OCI-LY7 (cell line): ENCODE measurements around the gene ITPKA. TPM values are rescaled to one million over a fixed set of nuclear protein-coding genes. Genes with fewer than 3 reads are reported as not detected.

Experiments used
- BruUV-seq: library from RNA; stranded (reverse); fragments of 400-500 nt; replicated peaks from 2 replicates; lab custom pipeline; 2021; lab: Mats Ljungman, UMichigan
- CTCF ChIA-PET: fragments of 300-600 bp; sonication (Branson Sonifier 250); formaldehyde crosslinking; loops from one replicate; lab custom pipeline; 2022; ENCODE audit warnings: antibody characterized with exemption; ENCODE audit not compliant: unreplicated experiment; lab: Charles Lee
- POLR2A ChIA-PET: fragments of 300-600 bp; sonication (Branson Sonifier 250); formaldehyde crosslinking; loops from one replicate; lab custom pipeline; 2022; ENCODE audit warnings: antibody characterized with exemption; lab: Charles Lee
- DNase-seq: peaks from one replicate; pipeline ENCODE4 v3.0.0-alpha.2; 2015; ENCODE audit warnings: low spot score
- H2AFZ ChIP-seq: fragments of 200-600 bp; sonication (generic), shearing (Covaris generic); 2 replicates; pipeline ENCODE4 v1.6.1; 2014; ENCODE audit warnings: mild to moderate bottlenecking, antibody characterized with exemption, low read length, moderate library complexity
- H3K27ac ChIP-seq: fragments of 200-600 bp; sonication (generic); 2 replicates; pipeline ENCODE4 v1.5.1; 2014; ENCODE audit warnings: mixed run types, low read depth, mild to moderate bottlenecking, moderate library complexity, low read length, inconsistent platforms; ENCODE audit not compliant: poor library complexity, severe bottlenecking
- H3K36me3 ChIP-seq: fragments of 200-600 bp; sonication (generic); 2 replicates; pipeline ENCODE4 v1.6.1; 2014; ENCODE audit warnings: mild to moderate bottlenecking, antibody characterized with exemption, low read length, moderate library complexity, mixed read lengths; ENCODE audit not compliant: insufficient read depth
- H3K4me1 ChIP-seq: fragments of 200-600 bp; sonication (generic); 2 replicates; pipeline ENCODE4 v1.5.1; 2014; ENCODE audit warnings: mild to moderate bottlenecking, low read length; ENCODE audit not compliant: insufficient read depth, poor library complexity, severe bottlenecking
- H3K4me2 ChIP-seq: fragments of 200-600 bp; sonication (generic); 2 replicates; pipeline ENCODE4 v1.6.1; 2014; ENCODE audit warnings: mild to moderate bottlenecking, low read length
- H3K4me3 ChIP-seq: fragments of 200-600 bp; sonication (generic); 2 replicates; pipeline ENCODE4 v1.5.1; 2014; ENCODE audit warnings: mild to moderate bottlenecking, low read depth, low read length; ENCODE audit not compliant: poor library complexity, severe bottlenecking
- H3K79me2 ChIP-seq: fragments of 200-600 bp; sonication (generic); 2 replicates; pipeline ENCODE4 v1.6.1; 2016; ENCODE audit warnings: low read depth, mild to moderate bottlenecking, low read length, moderate library complexity, mixed read lengths; ENCODE audit not compliant: insufficient read depth
- H3K9me2 ChIP-seq: fragments of 200-600 bp; sonication (generic); 2 replicates; pipeline ENCODE4 v1.6.1; 2016; ENCODE audit warnings: mild to moderate bottlenecking, low read length, mixed read lengths; ENCODE audit not compliant: insufficient read depth
- H3K9me3 ChIP-seq: fragments of 200-600 bp; sonication (generic); 2 replicates; pipeline ENCODE4 v1.6.1; 2014; ENCODE audit warnings: mild to moderate bottlenecking, mixed run types, low read length, mixed read lengths
- H4K20me1 ChIP-seq: fragments of 200-600 bp; sonication (generic); 2 replicates; pipeline ENCODE4 v1.6.1; 2014; ENCODE audit warnings: mild to moderate bottlenecking, antibody characterized with exemption, low read length, moderate library complexity, mixed read lengths; ENCODE audit not compliant: insufficient read depth
- EZH2phosphoT487 ChIP-seq: fragments of 200-600 bp; sonication (generic); IDR thresholded peaks from 2 replicates; pipeline ENCODE4 v1.6.1; 2018; ENCODE audit warnings: low read depth, borderline replicate concordance, mild to moderate bottlenecking, mixed run types, antibody characterized with exemption, low read length, moderate library complexity, mixed read lengths
- intact Hi-C: fragments of 100-400 bp; cut with micrococcal nuclease; formaldehyde crosslinking; loops from one replicate; pipeline ENCODE4 v1.10.0; 2022; ENCODE audit not compliant: unreplicated experiment
- total RNA-seq, 2 experiments: library from RNA; depleted of rRNA in 1 of 2; stranded (reverse); fragments of >200 nt in 1 of 2; shearing (Covaris generic) in 1 of 2; gene quantifications; 2 replicates each; pipeline ENCODE4 v1.2.3, GENCODE V29; 2014 to 2022
- TF ChIP-seq, protein P1 (sequence below): fragments of 200-600 bp; sonication (generic); conservative IDR thresholded peaks from 2 replicates; pipeline ENCODE4 v1.5.1; 2014; ENCODE audit warnings: mild to moderate bottlenecking, antibody characterized with exemption, low read length, moderate library complexity, mixed read lengths

ITPKA gene
- total RNA-seq, 2 experiments from 2014 or later, result not detected

DNA sequence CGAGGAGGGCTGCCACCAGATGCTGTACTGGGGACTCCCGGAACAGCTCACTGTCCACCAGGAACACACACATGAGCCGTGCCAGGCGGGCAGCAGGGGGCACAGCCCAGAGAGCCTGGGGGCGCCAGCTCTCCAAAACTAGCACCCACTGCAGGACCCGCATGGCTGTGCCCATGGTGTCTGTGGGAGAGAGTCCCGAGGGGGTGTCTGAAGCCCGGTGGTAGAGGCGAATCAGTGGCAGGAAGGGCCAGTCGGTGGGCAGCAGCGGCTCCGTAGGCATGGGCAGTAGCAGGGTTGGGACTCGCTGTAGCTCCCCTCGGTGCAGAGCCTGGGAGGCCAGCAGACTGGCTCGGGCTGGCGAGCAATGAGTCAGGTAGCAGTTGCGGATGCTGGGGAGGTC lies 27.0 kb downstream of the ITPKA start:
- CTCF ChIA-PET, result no interaction called here
- Histone ChIP-seq H3K4me2 (no peak overlapping the region), H3K79me2 (no peaks in the 10 kb centered on the region), H3K9me2 (no peaks in the 10 kb centered on the region), H2AFZ (no peak overlapping the region), H3K36me3 (peaks cover 3% of the 10 kb centered on the region; the same call in 1 of the 2 replicates), H3K27ac (no peak overlapping the region), H3K4me3 (no peak overlapping the region), H3K4me1 (no peaks in the 10 kb centered on the region), H3K9me3 (no peaks in the 10 kb centered on the region), H4K20me1 (no peaks in the 10 kb centered on the region)
- BruUV-seq, result no TSS peak
- no peak for DNase-seq
- intact Hi-C loops, result no loop called here
- POLR2A ChIA-PET, result no interaction called here
- TF ChIP-seq, protein P1, sequence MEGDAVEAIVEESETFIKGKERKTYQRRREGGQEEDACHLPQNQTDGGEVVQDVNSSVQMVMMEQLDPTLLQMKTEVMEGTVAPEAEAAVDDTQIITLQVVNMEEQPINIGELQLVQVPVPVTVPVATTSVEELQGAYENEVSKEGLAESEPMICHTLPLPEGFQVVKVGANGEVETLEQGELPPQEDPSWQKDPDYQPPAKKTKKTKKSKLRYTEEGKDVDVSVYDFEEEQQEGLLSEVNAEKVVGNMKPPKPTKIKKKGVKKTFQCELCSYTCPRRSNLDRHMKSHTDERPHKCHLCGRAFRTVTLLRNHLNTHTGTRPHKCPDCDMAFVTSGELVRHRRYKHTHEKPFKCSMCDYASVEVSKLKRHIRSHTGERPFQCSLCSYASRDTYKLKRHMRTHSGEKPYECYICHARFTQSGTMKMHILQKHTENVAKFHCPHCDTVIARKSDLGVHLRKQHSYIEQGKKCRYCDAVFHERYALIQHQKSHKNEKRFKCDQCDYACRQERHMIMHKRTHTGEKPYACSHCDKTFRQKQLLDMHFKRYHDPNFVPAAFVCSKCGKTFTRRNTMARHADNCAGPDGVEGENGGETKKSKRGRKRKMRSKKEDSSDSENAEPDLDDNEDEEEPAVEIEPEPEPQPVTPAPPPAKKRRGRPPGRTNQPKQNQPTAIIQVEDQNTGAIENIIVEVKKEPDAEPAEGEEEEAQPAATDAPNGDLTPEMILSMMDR, result no peak
- no peak for TF ChIP-seq EZH2phosphoT487

- no peaks in the 10 kb centered on the region for H3K79me2 ChIP-seq
- H4K20me1 ChIP-seq, result no peaks in the 10 kb centered on the region
- H2AFZ ChIP-seq, result no peak overlapping the region
- no peak overlapping the region for H3K27ac ChIP-seq
- ChIA-PET CTCF (no interaction called here), POLR2A (interaction anchor here (0.5 kb wide), 1 partner anchor 87 kb away, joined by 4 read pairs; no protein-coding TSS in a partner anchor)
- BruUV-seq, result no TSS peak
- H3K4me2 ChIP-seq, result no peak overlapping the region
- TF ChIP-seq, protein P1, result no peak
- TF ChIP-seq EZH2phosphoT487, result no peak
- H3K9me3 ChIP-seq, result no peaks in the 10 kb centered on the region
- no peaks in the 10 kb centered on the region for H3K4me1 ChIP-seq
- no peak overlapping the region for H3K4me3 ChIP-seq
- intact Hi-C loops, result no loop called here
- no peaks in the 10 kb centered on the region for H3K9me2 ChIP-seq
- peaks cover 12% of the 10 kb centered on the region; the same call in 1 of the 2 replicates for H3K36me3 ChIP-seq
- DNase-seq, result no peak
Measured at GRCh38 chr15:41521614-41522013, 27.9 kb downstream of the ITPKA start.

GRCh38 chr15:41523097-41523496 lies 29.4 kb downstream of the ITPKA start:
- H3K79me2 ChIP-seq, result no peaks in the 10 kb centered on the region
- no peak overlapping the region for H2AFZ ChIP-seq
- no peak overlapping the region for H3K4me3 ChIP-seq
- ChIA-PET CTCF (no interaction called here), POLR2A (no interaction called here)
- no peak overlapping the region for H3K27ac ChIP-seq
- H3K4me1 ChIP-seq, result no peaks in the 10 kb centered on the region
- DNase-seq, result no peak
- peaks cover 27% of the 10 kb centered on the region; the same call in 1 of the 2 replicates for H3K36me3 ChIP-seq
- H4K20me1 ChIP-seq, result no peaks in the 10 kb centered on the region
- no TSS peak for BruUV-seq
- intact Hi-C loops, result no loop called here
- H3K9me3 ChIP-seq, result no peaks in the 10 kb centered on the region
- no peak overlapping the region for H3K4me2 ChIP-seq
- no peaks in the 10 kb centered on the region for H3K9me2 ChIP-seq
- no peak for TF ChIP-seq EZH2phosphoT487
- TF ChIP-seq, protein P1, result no peak
